NCI-H2227 (cell line): ENCODE results near the gene RADX.
"Not testable (repeated sequence)": the region's sequence is repeated elsewhere in the genome, so short reads cannot be mapped to it uniquely, and the experiment has no call there.

ENCODE experiments used
- DNase-seq: peaks from one replicate; lab custom pipeline; 2025; ENCODE audit not compliant: unreplicated experiment; lab: John Stamatoyannopoulos, UW

RADX gene, protein sequence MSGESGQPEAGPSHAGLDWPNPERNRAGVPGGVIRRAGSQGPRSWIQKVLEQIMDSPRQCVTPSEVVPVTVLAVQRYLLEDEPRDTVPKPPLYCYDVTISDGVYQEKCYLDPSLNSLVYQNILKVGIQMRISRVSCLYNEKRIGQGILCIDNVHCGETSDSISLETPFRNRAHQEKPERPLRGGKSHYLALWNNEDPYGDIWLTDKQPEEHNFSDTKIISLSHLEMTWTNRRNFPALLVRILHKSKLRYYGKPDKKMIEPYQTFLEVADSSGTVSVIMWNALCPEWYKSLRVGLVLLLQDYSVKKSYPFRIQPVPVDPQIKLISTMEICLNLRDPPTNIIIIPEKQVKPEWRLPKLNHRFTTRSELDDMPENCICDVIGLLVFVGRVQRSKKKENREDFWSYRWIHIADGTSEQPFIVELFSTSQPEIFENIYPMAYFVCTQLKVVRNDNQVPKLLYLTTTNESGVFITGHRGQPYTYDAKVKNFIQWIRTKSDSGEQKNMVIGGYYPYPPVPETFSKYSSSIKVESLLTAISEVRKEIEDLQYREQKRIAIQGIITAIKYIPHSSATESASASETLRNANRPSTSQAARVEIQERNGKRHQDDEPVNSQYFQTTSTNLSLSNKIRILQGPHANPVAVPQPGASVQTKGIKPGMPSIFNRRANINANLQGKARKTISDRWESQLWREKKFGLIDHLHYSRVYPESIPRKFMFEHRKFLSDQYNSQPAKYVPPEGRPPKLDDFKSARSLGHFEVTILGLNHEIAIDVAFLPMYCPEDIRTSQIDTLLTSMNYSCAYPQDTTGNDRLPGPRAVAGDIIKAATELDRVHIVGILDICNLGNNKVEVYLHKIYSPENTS

DNA sequence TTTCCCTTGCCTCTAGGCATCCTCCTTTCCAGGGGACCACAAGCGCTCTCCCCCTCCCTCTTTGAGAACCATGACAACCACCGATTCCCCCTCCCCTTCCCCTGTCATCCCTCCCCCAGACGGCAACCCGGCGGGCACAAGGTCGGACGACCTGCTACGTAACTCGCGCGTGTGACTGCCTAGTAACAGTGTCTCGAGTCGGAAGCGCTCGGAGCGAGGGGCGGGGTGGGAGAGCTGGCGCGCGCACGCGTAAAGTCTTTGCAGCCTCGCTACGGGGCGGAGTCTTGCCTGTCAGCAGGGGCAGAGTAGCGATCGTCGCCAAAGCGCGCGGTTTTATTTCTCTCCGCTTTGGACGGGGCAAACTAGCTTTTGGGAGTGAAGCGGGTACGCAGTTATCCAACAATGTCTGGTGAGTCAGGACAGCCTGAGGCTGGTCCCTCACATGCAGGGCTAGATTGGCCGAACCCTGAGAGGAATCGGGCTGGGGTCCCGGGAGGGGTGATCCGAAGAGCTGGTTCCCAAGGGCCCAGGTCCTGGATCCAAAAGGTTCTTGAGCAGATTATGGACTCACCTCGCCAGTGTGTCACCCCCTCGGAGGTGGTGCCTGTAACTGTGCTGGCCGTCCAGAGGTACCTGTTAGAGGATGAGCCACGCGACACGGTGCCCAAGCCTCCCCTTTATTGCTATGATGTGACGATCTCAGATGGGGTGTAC is at the start of gene RADX:
Gene RADX (plus strand): TSS at position 300 of the 714 bp plus-strand sequence. CDS start 103 bp downstream, at position 403.
- DNase-seq, result peak; percentile 94

DNA sequence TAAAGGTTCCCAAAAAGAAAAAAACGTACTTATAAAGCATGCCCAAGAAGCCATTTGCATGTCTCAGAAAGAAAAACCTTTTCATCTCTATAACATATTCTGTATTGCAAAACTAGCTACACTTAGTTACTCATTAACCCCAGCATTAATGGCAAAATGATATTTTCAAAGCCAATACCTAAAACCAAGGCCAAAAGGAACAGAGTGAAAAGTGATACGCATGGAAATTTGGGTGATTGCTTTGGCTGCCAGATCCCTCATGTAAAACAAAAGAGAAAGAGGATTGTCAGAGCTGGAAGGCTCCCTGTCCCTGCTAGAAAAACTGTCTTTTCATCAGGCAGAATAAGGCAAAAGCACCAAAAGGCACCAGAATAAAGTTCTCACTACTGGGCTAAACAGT is 46.8 kb upstream of the RADX start:
- DNase-seq, result no peak

DNA sequence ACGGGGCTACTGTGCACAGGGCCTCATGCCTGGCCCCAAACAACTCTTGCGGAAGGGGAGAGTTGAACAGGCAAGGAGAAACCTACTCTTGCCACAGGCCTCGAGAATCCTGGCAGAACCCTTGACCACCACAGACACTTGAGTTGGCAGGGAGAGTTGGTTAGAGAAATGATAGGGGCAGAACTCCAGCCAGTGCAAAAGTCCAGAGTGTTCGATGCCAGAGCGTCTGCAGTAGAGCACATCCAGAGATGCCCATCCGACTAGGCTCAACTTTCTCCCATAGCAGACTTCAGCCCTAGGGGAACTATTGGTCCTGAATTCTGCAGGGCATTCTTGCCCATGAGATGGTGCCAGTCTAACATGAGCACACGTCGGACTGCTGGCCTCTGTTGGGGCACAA is 45.4 kb upstream of the RADX start:
- DNase-seq, result no peak

DNA sequence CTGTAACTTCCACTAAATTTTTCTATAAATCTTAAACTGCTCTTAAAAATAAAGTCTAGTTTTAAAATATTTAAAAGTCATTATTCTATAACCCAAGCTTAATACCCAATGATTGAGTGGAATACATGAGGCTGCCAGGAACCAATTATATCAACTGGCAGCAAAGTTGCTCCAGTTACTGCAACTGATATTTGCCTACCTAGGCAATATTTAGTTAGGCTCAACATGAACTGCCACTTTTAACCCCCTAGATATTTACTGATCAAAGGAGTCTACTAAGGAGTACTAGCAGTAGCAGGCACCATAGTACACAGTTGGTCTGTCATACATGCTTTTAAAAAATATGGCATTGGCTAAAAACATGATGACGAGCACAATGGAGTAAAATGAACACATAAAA is 29.9 kb upstream of the RADX start:
- DNase-seq, result no peak

DNA sequence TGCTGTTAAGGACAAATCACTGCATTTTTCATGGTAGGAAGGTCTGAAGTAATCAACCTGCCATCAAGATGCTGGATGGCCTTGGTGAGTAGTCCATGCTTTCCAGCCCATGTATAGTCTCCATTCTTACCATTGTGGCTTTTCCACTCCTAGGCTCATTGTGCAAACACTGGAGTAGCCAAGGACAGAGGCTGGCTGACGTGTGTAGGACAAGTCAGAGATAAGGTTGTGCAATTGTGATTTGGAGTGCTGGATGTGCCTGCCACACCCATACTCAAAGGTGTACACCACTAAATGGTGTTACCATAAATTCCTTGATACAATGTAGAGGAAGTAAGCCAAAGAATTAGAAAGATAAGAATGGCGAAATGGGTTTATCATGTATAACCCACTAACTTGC is 26.3 kb upstream of the RADX start:
- no peak for DNase-seq

DNA sequence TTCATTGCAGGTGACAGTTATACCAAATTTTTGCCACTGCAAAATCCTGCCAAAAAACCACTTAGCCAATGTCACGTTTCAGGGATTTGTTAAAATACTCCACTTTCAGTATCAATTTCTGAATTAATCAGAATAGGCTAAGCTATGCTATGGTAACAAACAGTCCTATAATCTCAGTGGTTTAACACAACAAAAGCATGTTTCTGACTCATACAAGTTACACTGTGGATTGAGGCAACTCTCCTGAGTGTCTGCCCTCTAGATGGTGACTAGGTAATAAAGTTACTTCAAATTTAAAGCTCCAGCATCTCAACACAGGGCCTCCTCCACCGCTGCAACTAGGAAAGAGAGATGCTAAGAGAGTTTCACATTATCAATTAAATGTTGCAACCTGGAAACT is 23.0 kb upstream of the RADX start:
- no peak for DNase-seq

DNA sequence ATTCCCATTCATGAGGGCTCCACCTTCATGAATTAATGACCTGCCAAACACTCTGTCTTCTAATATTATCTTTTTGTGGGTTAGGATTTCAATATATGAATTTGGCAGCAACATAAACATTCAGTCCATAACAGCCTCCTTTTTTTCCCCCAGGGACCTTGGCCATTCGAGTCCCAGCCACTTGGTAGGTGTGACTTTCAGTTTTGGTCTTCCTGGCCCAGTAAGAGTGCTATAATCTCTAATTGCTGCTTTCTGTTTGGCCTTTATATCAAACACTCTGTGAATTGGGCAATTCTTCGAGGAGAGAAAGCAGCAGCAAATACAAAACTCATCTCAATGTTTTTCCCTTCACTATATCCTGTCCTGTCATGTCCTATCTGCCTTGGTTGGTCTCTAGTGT is 12.4 kb upstream of the RADX start:
- DNase-seq, result no peak

DNA sequence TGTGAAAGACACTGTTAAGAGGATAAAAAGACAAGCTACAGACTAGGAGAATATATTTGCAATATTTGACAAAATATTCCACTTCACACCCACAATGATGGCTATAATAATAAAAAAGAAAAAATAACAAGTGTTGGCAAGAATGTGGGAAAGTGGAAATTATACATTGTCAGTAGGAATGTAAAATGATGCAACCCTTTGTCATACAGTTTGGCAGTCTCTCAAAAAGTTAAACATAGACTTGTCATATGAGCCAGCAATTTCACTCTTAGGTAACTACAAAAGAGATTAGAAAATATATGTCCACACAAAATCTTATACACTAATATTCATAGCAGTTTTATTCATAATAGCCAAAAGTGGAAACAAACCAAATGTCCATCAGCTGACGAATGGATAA is 5.2 kb upstream of the RADX start:
- DNase-seq, result no peak

DNA sequence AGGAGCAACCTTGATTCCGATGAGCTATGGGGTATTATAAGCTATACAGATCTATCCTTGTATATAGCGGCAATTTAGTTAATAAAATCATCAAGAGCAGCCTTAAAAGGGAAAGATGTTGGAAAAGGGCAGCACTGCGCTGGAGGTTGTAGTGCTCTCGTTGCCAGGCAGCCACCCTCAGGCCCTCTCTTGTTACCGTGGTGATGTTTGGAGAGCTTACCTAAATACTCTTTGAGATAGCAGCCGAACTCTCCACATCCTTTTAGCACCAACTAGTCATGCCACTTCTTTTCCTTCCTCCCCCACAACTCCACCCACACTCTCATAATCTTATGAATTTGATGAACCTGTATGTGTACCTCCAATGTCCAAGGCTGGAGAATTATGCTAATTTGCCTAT is 3.8 kb upstream of the RADX start:
- DNase-seq, result peak; percentile 69

DNA sequence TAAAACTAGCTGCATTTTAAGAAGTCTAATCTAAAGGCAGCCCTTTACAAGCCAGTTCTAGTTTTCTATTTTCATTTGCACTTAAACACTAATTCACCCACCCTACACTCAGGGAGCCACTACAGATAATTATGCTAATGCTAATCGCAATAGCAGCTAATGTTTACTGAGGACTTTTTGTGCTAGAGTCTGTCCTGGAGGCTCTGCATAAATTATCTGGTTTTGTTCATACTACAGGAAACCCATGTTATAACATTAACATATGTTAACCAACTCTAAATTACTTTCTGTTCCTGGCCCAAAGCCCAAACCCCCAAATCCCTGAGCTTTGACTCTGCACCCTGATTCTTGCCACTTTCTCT is 480 bp upstream of the RADX start:
- no peak for DNase-seq

DNA sequence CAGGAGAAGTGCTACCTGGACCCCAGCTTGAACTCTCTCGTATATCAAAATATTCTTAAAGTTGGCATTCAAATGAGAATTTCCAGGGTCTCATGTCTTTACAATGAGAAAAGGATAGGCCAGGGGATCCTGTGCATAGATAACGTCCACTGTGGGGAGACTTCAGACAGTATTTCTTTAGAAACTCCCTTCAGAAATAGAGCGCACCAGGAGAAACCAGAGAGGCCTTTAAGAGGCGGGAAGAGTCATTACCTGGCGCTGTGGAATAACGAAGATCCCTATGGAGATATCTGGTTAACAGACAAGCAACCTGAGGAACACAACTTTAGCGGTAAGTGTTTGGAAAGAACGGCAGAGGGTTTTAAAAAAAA is 600 bp downstream of the RADX start:
- DNase-seq, result peak; percentile 32

DNA sequence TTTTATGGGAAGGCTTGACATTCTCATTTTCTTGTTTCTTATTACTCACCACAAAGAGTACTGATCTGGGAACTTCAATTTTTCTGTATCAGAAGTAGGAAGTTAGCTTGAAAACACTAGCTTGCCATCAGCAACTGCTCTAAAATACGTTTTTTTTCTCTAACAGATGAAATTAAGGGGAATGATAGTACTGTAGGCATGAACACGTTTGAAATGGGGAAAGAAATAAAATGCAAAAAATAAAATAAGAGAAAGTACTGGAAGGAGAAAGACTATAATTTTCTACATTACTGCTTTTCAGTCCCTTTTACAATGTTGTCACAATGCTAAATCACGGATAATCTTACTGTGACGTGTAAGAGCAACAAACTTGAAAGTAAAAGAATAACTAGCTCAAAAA is 1.5 kb downstream of the RADX start:
- no peak for DNase-seq

DNA sequence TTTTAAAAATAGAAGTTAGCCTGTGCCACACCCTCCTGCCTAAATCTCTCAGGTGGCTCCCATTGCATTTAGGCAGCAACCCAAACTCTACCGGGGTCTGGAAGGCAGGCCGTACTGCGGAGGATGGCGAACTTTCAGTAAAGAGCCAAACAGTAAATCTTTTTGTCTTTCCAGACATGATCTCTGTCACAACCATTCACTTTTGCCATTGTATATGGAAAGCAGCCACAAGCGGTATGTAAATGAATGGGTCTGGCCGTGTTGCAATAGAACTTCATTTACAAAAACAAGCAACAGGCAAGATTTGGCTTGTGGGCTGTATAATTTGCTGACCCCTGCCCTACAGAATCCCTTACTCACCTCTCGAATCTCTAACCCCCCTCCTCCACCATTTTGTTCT is 3.3 kb downstream of the RADX start:
- DNase-seq, result peak; percentile 18

DNA sequence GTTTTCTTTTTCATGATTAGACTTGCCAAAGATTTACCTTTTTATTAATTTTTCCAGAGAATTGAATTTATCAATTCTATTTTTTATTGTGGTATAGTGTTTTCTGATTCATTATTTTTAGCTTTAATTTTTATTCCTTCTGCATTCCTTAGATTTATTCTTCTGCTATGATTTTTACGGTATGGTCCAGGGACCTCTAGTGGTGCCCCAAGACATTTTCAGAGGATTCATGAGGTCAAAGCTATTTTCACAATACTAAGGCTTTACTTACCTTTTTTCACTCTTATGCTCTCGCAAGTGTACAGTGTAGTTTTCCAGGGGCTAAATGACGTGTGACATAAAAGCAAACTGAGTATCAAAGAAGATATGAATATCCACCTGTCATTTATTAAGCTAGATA is 8.0 kb downstream of the RADX start:
- peak; percentile 17 for DNase-seq

DNA sequence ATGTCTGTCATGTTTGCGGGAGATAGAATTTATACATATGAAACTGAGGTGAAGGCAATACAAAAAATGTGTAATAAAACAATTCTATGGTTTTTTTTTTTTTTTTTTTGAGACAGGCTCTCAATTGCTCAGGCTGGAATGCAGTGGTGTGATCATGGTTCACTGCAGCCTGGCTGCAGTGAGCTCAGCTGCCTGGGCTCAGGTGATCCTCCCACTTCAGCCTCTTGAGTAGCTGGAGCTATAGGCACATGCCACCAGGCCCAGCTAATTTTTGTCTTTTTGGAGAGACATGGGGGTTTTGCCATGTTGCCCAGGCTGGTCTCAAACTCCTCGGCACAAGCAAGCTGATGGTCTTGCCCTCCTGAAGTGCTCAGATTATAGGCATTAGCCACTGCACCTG is 10.1 kb downstream of the RADX start:
- peak; percentile 9 for DNase-seq

DNA sequence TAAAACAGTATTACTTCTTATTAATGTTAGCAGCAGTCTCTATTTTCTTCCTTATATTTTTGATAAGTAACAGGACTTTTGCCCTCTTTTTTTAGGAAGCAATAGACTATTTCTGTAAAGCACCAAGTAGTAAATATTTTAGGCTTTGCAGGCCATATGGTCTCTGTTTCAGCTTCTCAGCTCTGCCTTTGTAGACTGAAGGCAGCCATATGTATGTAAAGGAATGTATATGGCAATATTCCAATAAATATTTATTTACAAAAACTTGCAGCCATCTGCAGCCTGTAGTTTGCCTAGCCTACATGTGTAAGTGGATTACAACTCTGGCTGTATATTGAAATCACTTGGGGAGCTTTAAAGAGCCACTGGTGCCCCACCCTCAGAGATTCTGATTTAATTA is 15.0 kb downstream of the RADX start:
- DNase-seq, result no peak

DNA sequence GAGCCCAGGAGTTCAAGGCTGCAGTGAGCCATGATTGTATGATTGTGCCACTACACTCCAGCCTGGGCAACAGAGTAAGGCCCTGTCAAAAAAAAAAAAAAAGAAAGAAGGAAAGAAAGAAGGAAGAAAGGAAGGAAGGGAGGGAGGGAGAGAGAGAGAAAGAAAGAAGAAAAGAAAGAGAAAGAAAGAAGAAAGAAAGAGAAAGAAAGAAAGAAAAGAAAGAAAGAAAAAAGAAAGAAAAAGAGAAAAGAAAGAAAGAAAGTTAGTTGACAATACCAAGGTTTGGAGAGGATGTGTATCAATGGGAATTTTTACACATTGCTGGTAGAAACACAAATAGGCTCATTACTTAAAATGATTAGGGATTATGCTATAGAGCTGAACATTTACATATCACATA is 19.8 kb downstream of the RADX start:
- no peak for DNase-seq

DNA sequence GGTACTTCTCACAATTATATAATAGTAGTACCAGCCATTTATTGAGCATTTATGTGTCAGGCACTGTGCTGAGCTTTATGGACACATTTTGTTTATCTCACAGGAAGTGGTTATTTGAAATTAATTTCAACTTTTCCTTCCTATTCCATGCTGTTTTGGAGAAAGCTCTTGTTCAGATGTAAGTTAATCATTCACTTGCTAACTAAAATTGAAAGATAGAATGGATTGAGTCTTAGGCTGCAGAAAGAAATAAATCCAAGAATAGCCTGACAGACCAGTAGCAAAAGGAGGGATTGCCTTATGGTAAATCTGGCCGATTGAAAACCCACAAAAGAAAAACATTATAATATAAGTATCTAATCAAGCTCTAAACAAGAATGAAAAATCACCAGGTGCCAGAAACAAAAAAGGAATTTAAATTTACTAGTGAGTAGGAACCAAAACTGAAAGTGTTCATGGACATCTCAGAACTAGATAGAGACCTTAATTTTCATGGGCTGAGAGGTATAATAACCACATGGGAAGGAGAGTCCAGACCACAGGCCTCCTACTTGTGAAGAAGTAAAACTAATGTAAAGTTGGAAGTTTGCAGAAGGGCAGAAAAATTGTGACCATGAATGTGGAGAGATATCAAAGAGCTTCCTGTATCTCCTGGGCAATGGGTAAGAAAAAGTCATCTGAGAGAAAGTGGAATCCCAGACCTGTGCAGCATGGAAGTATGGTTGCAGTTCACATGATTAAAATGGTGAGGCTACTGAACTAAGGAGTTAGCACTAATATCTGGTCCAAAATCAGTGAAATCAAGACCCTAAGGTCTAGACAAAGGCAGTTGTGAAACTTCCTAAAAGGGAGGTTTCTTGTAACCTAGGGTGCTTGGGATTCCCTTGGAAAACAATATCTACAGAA is 38.0 kb downstream of the RADX start:
- no peak for DNase-seq

DNA sequence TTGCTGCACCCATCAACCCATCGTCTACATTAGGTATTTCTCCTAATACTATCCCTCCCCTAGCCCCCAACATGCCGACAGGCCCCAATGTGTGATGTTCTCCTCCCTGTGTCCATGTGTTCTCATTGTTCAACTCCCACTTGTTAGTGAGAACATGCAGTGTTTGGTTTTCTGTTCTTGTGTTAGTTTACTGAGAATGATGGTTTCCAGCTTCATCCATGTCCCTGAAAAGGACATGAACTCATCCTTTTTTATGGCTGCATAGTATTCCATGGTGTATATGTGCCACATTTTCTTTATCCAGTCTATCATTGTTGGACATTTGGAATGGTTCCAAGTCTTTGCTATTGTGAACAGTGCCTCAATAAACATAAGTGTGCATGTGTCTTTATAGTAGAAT is 41.8 kb downstream of the RADX start:
- DNase-seq, result not testable (repeated sequence)

DNA sequence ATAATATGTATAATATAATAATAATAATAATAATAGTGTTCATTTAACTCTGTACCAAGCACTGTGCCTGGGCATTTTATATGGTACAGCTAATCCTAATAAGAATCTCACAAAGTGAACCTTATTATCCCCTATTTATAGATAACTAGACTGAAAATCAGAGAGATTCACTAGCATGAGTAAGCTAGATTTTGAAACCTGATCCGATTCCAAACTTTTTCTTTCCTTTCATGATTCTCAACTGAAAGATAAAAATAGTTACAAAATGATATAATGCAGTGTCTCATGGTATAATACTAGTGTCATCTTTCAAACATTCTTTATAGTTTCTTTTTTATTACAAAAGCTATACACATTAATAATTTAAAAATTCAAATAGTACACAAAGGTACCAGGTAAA is 58.9 kb downstream of the RADX start:
- DNase-seq, result no peak

DNA sequence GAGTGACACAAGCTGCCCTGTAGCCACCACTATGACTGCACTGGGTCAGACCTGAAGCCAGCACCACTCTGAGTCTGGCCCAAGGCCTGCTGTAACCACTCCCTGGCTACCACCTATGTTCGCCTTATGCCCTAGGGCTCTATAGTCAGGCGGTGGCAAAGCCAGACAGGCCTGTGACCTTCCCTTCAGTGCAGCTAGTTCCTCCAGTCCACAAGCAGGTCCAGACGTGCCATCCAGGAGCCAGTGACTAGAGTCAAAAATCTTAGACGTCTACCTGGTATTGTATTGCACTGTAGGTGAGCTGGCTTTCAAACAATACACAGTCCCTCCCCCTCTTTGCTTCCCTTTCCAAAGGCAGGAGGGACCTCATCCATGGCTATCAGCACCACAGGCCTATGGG is 60.7 kb downstream of the RADX start:
- no peak for DNase-seq
